Measurements from ENCODE around the gene LPGAT1. TPM values are rescaled to one million over a fixed set of nuclear protein-coding genes. Genes with fewer than 3 reads are reported as not detected.

LPGAT1 gene
- total RNA-seq, 4 donors from 2014 or later = 49.0 to 76.2 (median 62.2) TPM

DNA sequence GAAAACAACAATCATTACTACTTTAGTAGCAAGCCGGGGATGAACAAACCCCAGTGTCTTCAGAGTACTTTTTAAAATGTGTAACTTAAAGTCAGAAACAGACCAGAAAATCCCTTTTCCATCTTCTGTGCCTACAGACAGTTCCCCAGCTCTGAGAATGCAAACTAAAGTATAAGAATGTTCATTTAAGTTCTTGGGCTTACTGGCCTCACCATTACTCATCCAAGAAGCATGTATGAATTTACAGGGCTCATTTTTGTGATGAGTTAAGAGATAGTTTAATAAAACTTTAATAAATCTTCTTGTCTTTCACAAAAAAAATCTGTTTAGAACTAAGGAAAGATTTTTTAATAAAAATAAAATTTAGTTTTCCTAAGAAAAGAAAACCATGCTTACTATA, 4.6 kb downstream of the LPGAT1 start:
- Histone ChIP-seq H3K9me3 (no peaks in the 10 kb centered on the region), H3K27me3 (no peaks in the 10 kb centered on the region), H3K4me3 (no peak overlapping the region), H3K36me3 (peaks cover 0 to 17% (median 8%) of the 10 kb centered on the region in 4 donors), H3K4me1 (peaks cover 15 to 41% (median 31%) of the 10 kb centered on the region in 4 donors), H3K27ac (replicated peaks in 1 of 4) (no peak overlapping the region)
- 81% methylated on average over 1 of the region's 1 CpG for WGBS
- no peak for DNase-seq (ENCODE audit: extremely low spot score)
- intact Hi-C loops (cut with DNase I) = no loop called here
- no peak for TF ChIP-seq POLR2AphosphoS5 (IDR thresholded peaks at IDR 0.05)
- TF ChIP-seq EP300 (IDR thresholded peaks at IDR 0.05) = no peak

DNA sequence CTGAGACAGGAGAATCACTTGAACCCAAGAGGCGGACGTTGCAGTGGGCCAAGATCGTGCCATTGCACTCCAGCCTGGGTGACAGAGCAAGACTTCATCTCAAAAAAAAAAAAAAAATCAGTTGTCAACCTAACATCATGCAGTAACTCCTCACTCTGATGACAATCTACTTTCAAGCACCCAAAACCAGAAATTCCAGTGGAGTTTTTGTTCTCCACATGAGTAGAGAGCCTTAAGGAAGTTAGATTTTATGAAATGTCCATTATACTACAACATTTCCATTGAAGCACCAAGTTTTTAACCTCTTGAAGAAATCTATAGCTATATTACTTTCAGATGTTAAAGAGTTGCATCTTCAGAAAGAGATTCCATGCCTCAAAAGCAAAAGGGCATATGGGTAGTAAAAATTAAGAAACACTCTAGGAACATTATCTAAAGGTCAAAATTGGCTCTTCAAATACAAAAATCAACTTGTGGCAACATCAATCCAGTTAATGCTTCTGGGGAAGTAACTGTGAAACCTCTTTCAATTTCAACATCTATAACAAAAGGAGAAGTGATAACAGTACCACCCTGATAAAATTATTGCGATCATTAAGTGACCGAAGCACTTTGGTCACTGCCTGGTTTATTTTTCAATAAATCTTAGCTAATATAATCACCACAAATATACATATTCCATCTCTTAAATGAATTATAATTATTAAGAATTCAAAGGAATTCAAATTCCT, 7.7 kb downstream of the LPGAT1 start:
- no peak for TF ChIP-seq CTCF (IDR thresholded peaks at IDR 0.05)
- no peak for TF ChIP-seq EP300 (IDR thresholded peaks at IDR 0.05)
- TF ChIP-seq POLR2AphosphoS5 (IDR thresholded peaks at IDR 0.05) = no peak
- TF ChIP-seq POLR2A (IDR thresholded peaks at IDR 0.05; ENCODE audit: low read depth) = no peak
- Histone ChIP-seq H3K36me3 (peaks cover 0 to 30% (median 17%) of the 10 kb centered on the region in 4 donors), H3K4me1 (peaks cover 3 to 19% (median 12%) of the 10 kb centered on the region in 4 donors), H3K4me3 (no peak overlapping the region), H3K27me3 (no peaks in the 10 kb centered on the region), H3K27ac (replicated peaks in 1 of 4) (no peak overlapping the region), H3K9me3 (no peaks in the 10 kb centered on the region)
- 95% methylated on average over 5 of the region's 5 CpGs for WGBS
- no peak for DNase-seq (ENCODE audit: extremely low spot score)
- intact Hi-C loops (cut with DNase I) = no loop called here

DNA sequence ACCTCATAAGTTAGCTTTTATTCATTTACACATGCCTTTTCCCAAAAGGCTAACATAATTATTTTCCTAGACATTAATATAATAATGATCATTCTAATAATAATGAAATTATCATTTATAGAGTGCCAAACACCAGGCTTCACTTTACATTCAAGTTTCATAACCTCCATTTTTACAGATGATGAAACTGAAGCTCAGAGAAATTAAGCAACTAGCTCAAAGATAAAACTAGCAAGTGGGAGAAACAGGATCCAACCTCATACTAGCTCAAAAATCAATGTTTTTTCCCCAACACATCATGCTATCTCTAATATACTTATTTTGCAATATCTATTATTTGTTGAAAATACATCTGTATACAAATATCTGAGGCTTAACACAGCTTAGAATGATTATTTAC, 14.0 kb downstream of the LPGAT1 start:
- Histone ChIP-seq H3K36me3 (peaks cover 0 to 19% (median 11%) of the 10 kb centered on the region in 4 donors), H3K4me1 (peaks cover 6 to 24% (median 16%) of the 10 kb centered on the region in 4 donors), H3K27me3 (no peaks in the 10 kb centered on the region), H3K4me3 (no peak overlapping the region), H3K9me3 (no peaks in the 10 kb centered on the region), H3K27ac (replicated peaks in 1 of 4) (no peak overlapping the region)
- DNase-seq (ENCODE audit: extremely low spot score) = no peak
- intact Hi-C loops (cut with DNase I) = no loop called here
- no peak for TF ChIP-seq EP300 (IDR thresholded peaks at IDR 0.05)
- no peak for TF ChIP-seq CTCF (IDR thresholded peaks at IDR 0.05)
- TF ChIP-seq POLR2AphosphoS5 (IDR thresholded peaks at IDR 0.05) = no peak
- no peak for TF ChIP-seq POLR2A (IDR thresholded peaks at IDR 0.05; ENCODE audit: low read depth)

GRCh38 chr1:211814313-211814712, 16.2 kb downstream of the LPGAT1 start:
- 93% methylated on average over 1 of the region's 1 CpG for WGBS
- H3K4me1 ChIP-seq = peaks cover 6 to 24% (median 16%) of the 10 kb centered on the region in 4 donors
- intact Hi-C loops (cut with DNase I) = no loop called here
- no peak for DNase-seq (ENCODE audit: extremely low spot score)
- TF ChIP-seq POLR2A (IDR thresholded peaks at IDR 0.05; ENCODE audit: low read depth) (no peak), CTCF (IDR thresholded peaks at IDR 0.05) (no peak), POLR2AphosphoS5 (IDR thresholded peaks at IDR 0.05) (no peak), EP300 (IDR thresholded peaks at IDR 0.05) (no peak)
- H3K27me3 ChIP-seq = no peaks in the 10 kb centered on the region
- peaks cover 0 to 19% (median 10%) of the 10 kb centered on the region in 4 donors for H3K36me3 ChIP-seq
- no peak overlapping the region for H3K4me3 ChIP-seq
- H3K27ac ChIP-seq (replicated peaks in 1 of 4) = no peak overlapping the region
- no peaks in the 10 kb centered on the region for H3K9me3 ChIP-seq

DNA sequence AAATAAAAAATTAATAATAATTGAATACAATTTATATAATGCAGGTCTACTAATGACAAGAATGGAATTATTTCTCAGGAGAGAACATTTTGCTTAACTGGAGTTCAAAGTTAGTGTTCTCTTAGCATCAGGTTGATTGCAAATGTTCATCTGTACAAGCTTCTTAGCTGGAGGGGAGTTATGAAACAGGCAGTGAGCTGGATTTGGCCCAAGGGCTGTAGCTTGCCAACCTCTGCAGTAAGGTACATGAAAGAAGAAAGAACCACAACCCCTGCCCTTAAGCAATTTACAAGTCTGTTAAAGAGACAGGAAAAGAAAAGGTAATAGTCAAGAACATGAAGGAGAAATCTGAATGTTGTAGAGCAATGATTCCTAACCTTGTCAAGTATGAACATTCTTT, 17.0 kb downstream of the LPGAT1 start:
- H3K9me3 ChIP-seq = no peaks in the 10 kb centered on the region
- TF ChIP-seq EP300 (IDR thresholded peaks at IDR 0.05) = no peak
- TF ChIP-seq POLR2AphosphoS5 (IDR thresholded peaks at IDR 0.05) = no peak
- no peak for TF ChIP-seq CTCF (IDR thresholded peaks at IDR 0.05)
- intact Hi-C loops (cut with DNase I) = no loop called here
- H3K27me3 ChIP-seq = no peaks in the 10 kb centered on the region
- H3K27ac ChIP-seq (replicated peaks in 1 of 4) = no peak overlapping the region
- no peak for DNase-seq (ENCODE audit: extremely low spot score)
- H3K4me1 ChIP-seq = peaks cover 6 to 24% (median 16%) of the 10 kb centered on the region in 4 donors
- peaks cover 0 to 16% (median 7%) of the 10 kb centered on the region in 4 donors for H3K36me3 ChIP-seq
- H3K4me3 ChIP-seq = no peak overlapping the region

Measured in esophagus muscularis mucosa (tissue), 4 donors.